HEK293 (cell line): ENCODE measurements around the gene STEAP1.

ENCODE experiments used
- KLF10 ChIP-seq: fragments of 450-650 bp; IDR thresholded peaks from 2 replicates; pipeline ENCODE4 v1.5.1; 2018; ENCODE audit warnings: missing biosample characterization, mild to moderate bottlenecking, missing genetic modification characterization
- KLF16 ChIP-seq: fragments of 450-650 bp; formaldehyde crosslinking; IDR thresholded peaks from 2 replicates; pipeline ENCODE4 v1.5.1; 2017; ENCODE audit warnings: missing biosample characterization, missing genetic modification characterization
- ZNF16 ChIP-seq: fragments of 450-650 bp; formaldehyde crosslinking; IDR thresholded peaks from 2 replicates; pipeline ENCODE4 v1.5.1; 2016; ENCODE audit warnings: low read depth, missing biosample characterization, missing genetic modification characterization
- ZNF221 ChIP-seq: fragments of 450-650 bp; formaldehyde crosslinking; IDR thresholded peaks from 2 replicates; pipeline ENCODE4 v1.5.1; 2017; ENCODE audit warnings: missing biosample characterization, missing genetic modification characterization, borderline replicate concordance
- ZNF530 ChIP-seq: fragments of 450-650 bp; formaldehyde crosslinking; IDR thresholded peaks from 2 replicates; pipeline ENCODE4 v1.5.1; 2016; ENCODE audit warnings: low read depth, missing biosample characterization, missing genetic modification characterization
- ZNF707 ChIP-seq: fragments of 450-650 bp; formaldehyde crosslinking; IDR thresholded peaks from 2 replicates; pipeline ENCODE4 v1.5.1; 2016; ENCODE audit warnings: missing biosample characterization, missing genetic modification characterization
- TF ChIP-seq, protein P1 (sequence below): fragments of 450-650 bp; IDR thresholded peaks from 2 replicates; pipeline ENCODE4 v1.5.1; 2018; ENCODE audit warnings: missing biosample characterization, mild to moderate bottlenecking, missing genetic modification characterization
- TF ChIP-seq, protein P2 (sequence below): fragments of 450-650 bp; formaldehyde crosslinking; conservative IDR thresholded peaks from 2 replicates; pipeline ENCODE4 v1.5.1; 2016; ENCODE audit warnings: low read depth, missing biosample characterization, missing genetic modification characterization
- TF ChIP-seq, protein P3 (sequence below): fragments of 450-650 bp; formaldehyde crosslinking; IDR thresholded peaks from 2 replicates; pipeline ENCODE4 v1.5.1; 2016; ENCODE audit warnings: missing biosample characterization, missing genetic modification characterization, borderline replicate concordance
- TF ChIP-seq, protein P4 (sequence below): fragments of 450-650 bp; formaldehyde crosslinking; IDR thresholded peaks from 2 replicates; pipeline ENCODE4 v1.5.1; 2016; ENCODE audit warnings: missing biosample characterization, missing genetic modification characterization

DNA sequence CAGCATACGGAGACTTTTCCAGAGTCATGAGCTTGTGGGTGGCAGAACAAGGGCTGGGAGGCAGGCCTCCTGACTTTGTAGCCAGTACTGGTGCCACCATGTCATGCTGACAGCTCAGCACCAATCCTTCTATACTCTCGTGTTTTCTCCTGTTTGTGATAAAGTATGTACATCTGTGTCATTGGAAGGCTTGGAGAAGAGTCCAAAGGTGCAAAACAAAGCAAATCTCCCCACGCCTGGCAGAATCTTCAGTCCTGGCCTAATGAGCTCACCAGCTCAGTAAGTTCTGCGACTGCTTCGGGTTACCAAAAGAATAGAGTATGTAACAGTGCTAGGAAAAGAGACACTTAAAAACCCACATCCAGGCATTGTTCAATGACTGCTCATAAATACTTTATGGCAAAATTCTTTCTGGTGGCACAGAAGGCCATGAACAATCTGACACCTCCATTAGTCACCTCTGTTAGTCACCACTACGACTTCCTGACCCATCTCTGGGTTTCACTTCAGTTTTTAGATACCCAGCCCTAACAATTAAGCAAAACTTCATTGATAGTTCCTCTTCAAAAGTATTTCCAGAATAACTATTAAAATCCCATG lies 24.5 kb downstream of the STEAP1 start:
- TF ChIP-seq, protein P1, sequence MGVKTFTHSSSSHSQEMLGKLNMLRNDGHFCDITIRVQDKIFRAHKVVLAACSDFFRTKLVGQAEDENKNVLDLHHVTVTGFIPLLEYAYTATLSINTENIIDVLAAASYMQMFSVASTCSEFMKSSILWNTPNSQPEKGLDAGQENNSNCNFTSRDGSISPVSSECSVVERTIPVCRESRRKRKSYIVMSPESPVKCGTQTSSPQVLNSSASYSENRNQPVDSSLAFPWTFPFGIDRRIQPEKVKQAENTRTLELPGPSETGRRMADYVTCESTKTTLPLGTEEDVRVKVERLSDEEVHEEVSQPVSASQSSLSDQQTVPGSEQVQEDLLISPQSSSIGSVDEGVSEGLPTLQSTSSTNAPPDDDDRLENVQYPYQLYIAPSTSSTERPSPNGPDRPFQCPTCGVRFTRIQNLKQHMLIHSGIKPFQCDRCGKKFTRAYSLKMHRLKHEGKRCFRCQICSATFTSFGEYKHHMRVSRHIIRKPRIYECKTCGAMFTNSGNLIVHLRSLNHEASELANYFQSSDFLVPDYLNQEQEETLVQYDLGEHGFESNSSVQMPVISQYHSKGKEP (tag by site-specific recombination): no peak
- TF ChIP-seq, protein P2, sequence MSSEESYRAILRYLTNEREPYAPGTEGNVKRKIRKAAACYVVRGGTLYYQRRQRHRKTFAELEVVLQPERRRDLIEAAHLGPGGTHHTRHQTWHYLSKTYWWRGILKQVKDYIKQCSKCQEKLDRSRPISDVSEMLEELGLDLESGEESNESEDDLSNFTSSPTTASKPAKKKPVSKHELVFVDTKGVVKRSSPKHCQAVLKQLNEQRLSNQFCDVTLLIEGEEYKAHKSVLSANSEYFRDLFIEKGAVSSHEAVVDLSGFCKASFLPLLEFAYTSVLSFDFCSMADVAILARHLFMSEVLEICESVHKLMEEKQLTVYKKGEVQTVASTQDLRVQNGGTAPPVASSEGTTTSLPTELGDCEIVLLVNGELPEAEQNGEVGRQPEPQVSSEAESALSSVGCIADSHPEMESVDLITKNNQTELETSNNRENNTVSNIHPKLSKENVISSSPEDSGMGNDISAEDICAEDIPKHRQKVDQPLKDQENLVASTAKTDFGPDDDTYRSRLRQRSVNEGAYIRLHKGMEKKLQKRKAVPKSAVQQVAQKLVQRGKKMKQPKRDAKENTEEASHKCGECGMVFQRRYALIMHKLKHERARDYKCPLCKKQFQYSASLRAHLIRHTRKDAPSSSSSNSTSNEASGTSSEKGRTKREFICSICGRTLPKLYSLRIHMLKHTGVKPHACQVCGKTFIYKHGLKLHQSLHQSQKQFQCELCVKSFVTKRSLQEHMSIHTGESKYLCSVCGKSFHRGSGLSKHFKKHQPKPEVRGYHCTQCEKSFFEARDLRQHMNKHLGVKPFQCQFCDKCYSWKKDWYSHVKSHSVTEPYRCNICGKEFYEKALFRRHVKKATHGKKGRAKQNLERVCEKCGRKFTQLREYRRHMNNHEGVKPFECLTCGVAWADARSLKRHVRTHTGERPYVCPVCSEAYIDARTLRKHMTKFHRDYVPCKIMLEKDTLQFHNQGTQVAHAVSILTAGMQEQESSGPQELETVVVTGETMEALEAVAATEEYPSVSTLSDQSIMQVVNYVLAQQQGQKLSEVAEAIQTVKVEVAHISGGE (tag by site-specific recombination): no peak
- TF ChIP-seq ZNF707 (tag by site-specific recombination) (no peak), ZNF530 (tag by site-specific recombination) (no peak), KLF10 (tag by site-specific recombination) (no peak), ZNF221 (tag by site-specific recombination) (no peak), KLF16 (tag by site-specific recombination) (no peak), ZNF16 (tag by site-specific recombination) (no peak)
- TF ChIP-seq, protein P3, sequence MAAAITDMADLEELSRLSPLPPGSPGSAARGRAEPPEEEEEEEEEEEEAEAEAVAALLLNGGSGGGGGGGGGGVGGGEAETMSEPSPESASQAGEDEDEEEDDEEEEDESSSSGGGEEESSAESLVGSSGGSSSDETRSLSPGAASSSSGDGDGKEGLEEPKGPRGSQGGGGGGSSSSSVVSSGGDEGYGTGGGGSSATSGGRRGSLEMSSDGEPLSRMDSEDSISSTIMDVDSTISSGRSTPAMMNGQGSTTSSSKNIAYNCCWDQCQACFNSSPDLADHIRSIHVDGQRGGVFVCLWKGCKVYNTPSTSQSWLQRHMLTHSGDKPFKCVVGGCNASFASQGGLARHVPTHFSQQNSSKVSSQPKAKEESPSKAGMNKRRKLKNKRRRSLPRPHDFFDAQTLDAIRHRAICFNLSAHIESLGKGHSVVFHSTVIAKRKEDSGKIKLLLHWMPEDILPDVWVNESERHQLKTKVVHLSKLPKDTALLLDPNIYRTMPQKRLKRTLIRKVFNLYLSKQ: no peak
- TF ChIP-seq, protein P4, sequence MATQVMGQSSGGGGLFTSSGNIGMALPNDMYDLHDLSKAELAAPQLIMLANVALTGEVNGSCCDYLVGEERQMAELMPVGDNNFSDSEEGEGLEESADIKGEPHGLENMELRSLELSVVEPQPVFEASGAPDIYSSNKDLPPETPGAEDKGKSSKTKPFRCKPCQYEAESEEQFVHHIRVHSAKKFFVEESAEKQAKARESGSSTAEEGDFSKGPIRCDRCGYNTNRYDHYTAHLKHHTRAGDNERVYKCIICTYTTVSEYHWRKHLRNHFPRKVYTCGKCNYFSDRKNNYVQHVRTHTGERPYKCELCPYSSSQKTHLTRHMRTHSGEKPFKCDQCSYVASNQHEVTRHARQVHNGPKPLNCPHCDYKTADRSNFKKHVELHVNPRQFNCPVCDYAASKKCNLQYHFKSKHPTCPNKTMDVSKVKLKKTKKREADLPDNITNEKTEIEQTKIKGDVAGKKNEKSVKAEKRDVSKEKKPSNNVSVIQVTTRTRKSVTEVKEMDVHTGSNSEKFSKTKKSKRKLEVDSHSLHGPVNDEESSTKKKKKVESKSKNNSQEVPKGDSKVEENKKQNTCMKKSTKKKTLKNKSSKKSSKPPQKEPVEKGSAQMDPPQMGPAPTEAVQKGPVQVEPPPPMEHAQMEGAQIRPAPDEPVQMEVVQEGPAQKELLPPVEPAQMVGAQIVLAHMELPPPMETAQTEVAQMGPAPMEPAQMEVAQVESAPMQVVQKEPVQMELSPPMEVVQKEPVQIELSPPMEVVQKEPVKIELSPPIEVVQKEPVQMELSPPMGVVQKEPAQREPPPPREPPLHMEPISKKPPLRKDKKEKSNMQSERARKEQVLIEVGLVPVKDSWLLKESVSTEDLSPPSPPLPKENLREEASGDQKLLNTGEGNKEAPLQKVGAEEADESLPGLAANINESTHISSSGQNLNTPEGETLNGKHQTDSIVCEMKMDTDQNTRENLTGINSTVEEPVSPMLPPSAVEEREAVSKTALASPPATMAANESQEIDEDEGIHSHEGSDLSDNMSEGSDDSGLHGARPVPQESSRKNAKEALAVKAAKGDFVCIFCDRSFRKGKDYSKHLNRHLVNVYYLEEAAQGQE (tag by site-specific recombination): no peak
